A549 (cell line): ENCODE results near the gene ATP8A2. TPM values are rescaled to one million over a fixed set of nuclear protein-coding genes. Genes with fewer than 3 reads are reported as not detected.

Experiments
- ATAC-seq, 2 experiments: fragments of 200-7000 bp in 1 of 2; fragments of >200 bp in 1 of 2; cut with Nextera tagmentation in 1 of 2; cut with Tn5 transposase in 1 of 2; 3 replicates each; pipeline versions ENCODE4 v1.8.0 to v1.9.1; 2018 to 2020; ENCODE audit warnings: mild to moderate bottlenecking in 1 of 2, moderate library complexity in 1 of 2
- CTCF ChIA-PET: fragments of 300-600 bp; sonication (Branson Sonifier 250); formaldehyde crosslinking; extraction: SDS; loops from one replicate; lab custom pipeline; 2021; ENCODE audit warnings: antibody characterized with exemption, inconsistent platforms; lab: Yijun Ruan, JAX
- POLR2A ChIA-PET: fragments of 350-600 bp; formaldehyde crosslinking; extraction: SDS; loops from one replicate; lab custom pipeline; 2021; ENCODE audit warnings: antibody characterized with exemption, inconsistent platforms; lab: Yijun Ruan, JAX
- DNase-seq, 2 experiments: peaks; one replicate each; pipeline versions ENCODE4 v3.0.0 to v3.0.0-alpha.2; 2011 to 2016; ENCODE audit warnings: low read depth in 1 of 2, low spot score in 1 of 2
- FAIRE-seq: peaks from 2 replicates; lab custom pipeline; 2011; peaks lifted over from hg19 to GRCh38; lab: Jason Lieb, UNC
- H3K27ac ChIP-seq, 2 experiments: fragments of >200 bp; sonication (Bioruptor Twin); formaldehyde crosslinking; 3 replicates each; pipeline ENCODE4 v1.5.1; 2016 to 2017
- H3K4me1 ChIP-seq: fragments of >200 bp; sonication (Bioruptor Twin); formaldehyde crosslinking; 3 replicates; pipeline ENCODE4 v1.6.1; 2016
- H3K4me2 ChIP-seq: fragments of >200 bp; sonication (Bioruptor Twin); formaldehyde crosslinking; 3 replicates; pipeline ENCODE4 v1.6.1; 2016
- H3K4me3 ChIP-seq: fragments of >200 bp; sonication (Bioruptor Twin); formaldehyde crosslinking; 3 replicates; pipeline ENCODE4 v1.5.1; 2016
- H3K9me3 ChIP-seq: fragments of >200 bp; sonication (Bioruptor Twin); formaldehyde crosslinking; 3 replicates; pipeline ENCODE4 v1.6.1; 2016
- CBX2 ChIP-seq: fragments of 200-600 bp; sonication (generic); IDR thresholded peaks from 2 replicates; pipeline ENCODE4 v1.6.1; 2016; ENCODE audit warnings: low read depth, mild to moderate bottlenecking, borderline replicate concordance
- CHD4 ChIP-seq: fragments of 200-600 bp; sonication (generic); IDR thresholded peaks from 2 replicates; pipeline ENCODE4 v1.6.1; 2016; ENCODE audit warnings: antibody characterized with exemption, mild to moderate bottlenecking, borderline replicate concordance
- CTCF ChIP-seq: fragments of >200 bp; sonication (Bioruptor Twin); formaldehyde crosslinking; IDR thresholded peaks from 3 replicates; pipeline ENCODE4 v1.5.1; 2016
- FOSB ChIP-seq: fragments of 250-450 bp; sonication (Bioruptor Pico); IDR thresholded peaks from 2 replicates; pipeline ENCODE4 v1.5.0; 2020; ENCODE audit warnings: mild to moderate bottlenecking, moderate library complexity
- FOSL2 ChIP-seq, 2 experiments: fragments of 450-650 bp in 1 of 2; fragments of >200 bp in 1 of 2; sonication (Bioruptor Twin) in 1 of 2; formaldehyde crosslinking; IDR thresholded peaks; 2 replicates each; pipeline versions ENCODE4 v1.5.0 to v1.6.1; 2016 to 2020; ENCODE audit warnings: mild to moderate bottlenecking in 1 of 2, moderate library complexity in 1 of 2
- HEYL ChIP-seq: fragments of 250-450 bp; sonication (Bioruptor Pico); IDR thresholded peaks from 2 replicates; pipeline ENCODE4 v1.8.0; 2021; ENCODE audit warnings: mild to moderate bottlenecking, moderate library complexity
- HOXB5 ChIP-seq: fragments of 250-450 bp; sonication (Bioruptor Pico); IDR thresholded peaks from 2 replicates; pipeline ENCODE4 v1.5.0; 2020; ENCODE audit warnings: mild to moderate bottlenecking, moderate library complexity
- JUN ChIP-seq, 2 experiments: fragments of >200 bp; sonication (Bioruptor Twin); formaldehyde crosslinking; IDR thresholded peaks; 2 replicates in 1 of 2; 3 replicates in 1 of 2; pipeline ENCODE4 v1.6.1; 2016 to 2017
- MYC ChIP-seq: IDR thresholded peaks from 2 replicates; pipeline ENCODE4 v1.6.1; 2012; ENCODE audit warnings: mild to moderate bottlenecking, inconsistent platforms, low read length, improper control_type of control experiment, borderline replicate concordance
- NPAS2 ChIP-seq: fragments of 250-450 bp; sonication (Bioruptor Pico); IDR thresholded peaks from 2 replicates; pipeline ENCODE4 v1.8.0; 2022; ENCODE audit warnings: mild to moderate bottlenecking, moderate library complexity, borderline replicate concordance
- PBX3 ChIP-seq: IDR thresholded peaks from 2 replicates; pipeline ENCODE4 v1.6.1; 2012
- PHF8 ChIP-seq: fragments of 200-600 bp; sonication (generic); IDR thresholded peaks from 2 replicates; pipeline ENCODE4 v1.6.1; 2016; ENCODE audit warnings: low read depth, mild to moderate bottlenecking, antibody characterized with exemption, moderate library complexity, borderline replicate concordance
- RCOR1 ChIP-seq: fragments of 150-350 bp; IDR thresholded peaks from 2 replicates; pipeline ENCODE4 v1.6.1; 2014; ENCODE audit warnings: antibody characterized with exemption, low read length, low read depth
- RFX5 ChIP-seq: fragments of 450-650 bp; IDR thresholded peaks from 2 replicates; pipeline ENCODE4 v1.7.1; 2014; ENCODE audit warnings: antibody characterized with exemption, mild to moderate bottlenecking, moderate library complexity
- SMC3 ChIP-seq: fragments of >200 bp; sonication (Bioruptor Twin); formaldehyde crosslinking; IDR thresholded peaks from 3 replicates; pipeline ENCODE4 v1.6.1; 2018; ENCODE audit warnings: inconsistent platforms
- TP53 ChIP-seq: fragments of 250-450 bp; sonication (Bioruptor Pico); IDR thresholded peaks from 2 replicates; pipeline ENCODE4 v1.5.0; 2021; ENCODE audit warnings: mild to moderate bottlenecking, moderate library complexity
- ZFP36 ChIP-seq: fragments of 450-650 bp; IDR thresholded peaks from 2 replicates; pipeline ENCODE4 v1.6.1; 2014; ENCODE audit warnings: borderline replicate concordance; ENCODE audit not compliant: partially characterized antibody
- ZNF302 ChIP-seq: fragments of 250-450 bp; sonication (Bioruptor Pico); IDR thresholded peaks from 2 replicates; pipeline ENCODE4 v1.9.0; 2021; ENCODE audit warnings: inconsistent platforms, mild to moderate bottlenecking, moderate library complexity
- WGBS: methylation state at CpG from one replicate; pipeline ENCODE4 v1.1.6; 2017; ENCODE audit errors: missing lambda C conversion rate; 5-methylcytosine and 5-hydroxymethylcytosine counted together
- polyA plus RNA-seq, 4 experiments: library from polyadenylated mRNA; depleted of rRNA in 3 of 4; stranded (reverse); fragments of >200 nt; fragmentation: RNase III in 1 of 4; extraction: RNeasy Plus Mini Kit Qiagen cat#74134 plus additional on column Dnase treatment in 1 of 4; gene quantifications; 2 replicates in 3 of 4; 3 replicates in 1 of 4; pipeline ENCODE4 v1.2.3, GENCODE V29; 2011 to 2017
- TF ChIP-seq, protein P1 (sequence below): fragments of 150-350 bp; IDR thresholded peaks from 2 replicates; pipeline ENCODE4 v1.6.1; 2014; ENCODE audit warnings: low read depth, mild to moderate bottlenecking, low read length
- TF ChIP-seq, protein P2 (sequence below): fragments of 200-600 bp; sonication (generic); IDR thresholded peaks from 2 replicates; pipeline ENCODE4 v1.6.1; 2016; ENCODE audit warnings: antibody characterized with exemption, mild to moderate bottlenecking, moderate library complexity
- TF ChIP-seq, protein P3 (sequence below): fragments of >200 bp; sonication (Bioruptor Twin); formaldehyde crosslinking; IDR thresholded peaks from 3 replicates; pipeline ENCODE4 v1.6.1; 2016

Gene ATP8A2
- polyA plus RNA-seq, 2 of the 4 experiments (the other 2 are of a cell fraction): 0.03 TPM; not detected in 1

- H3K4me2 ChIP-seq: no peak overlapping the region
- POLR2A ChIA-PET: no interaction called here
- 46% methylated on average over 10 of the region's 10 CpGs for WGBS
- no peaks in the 10 kb centered on the region for H3K4me1 ChIP-seq
- no peak for FAIRE-seq
- TF ChIP-seq FOSL2 (IDR thresholded peaks at IDR 0.05) (no peak), FOSL2 (CRISPR knock-in tag; IDR thresholded peaks at IDR 0.05) (no peak), CTCF (no peak), PHF8 (no peak), TP53 (CRISPR knock-in tag) (no peak), PBX3 (no peak), HOXB5 (CRISPR knock-in tag) (no peak), RCOR1 (no peak), CHD4 (no peak), CBX2 (no peak)
- TF ChIP-seq, protein P1, sequence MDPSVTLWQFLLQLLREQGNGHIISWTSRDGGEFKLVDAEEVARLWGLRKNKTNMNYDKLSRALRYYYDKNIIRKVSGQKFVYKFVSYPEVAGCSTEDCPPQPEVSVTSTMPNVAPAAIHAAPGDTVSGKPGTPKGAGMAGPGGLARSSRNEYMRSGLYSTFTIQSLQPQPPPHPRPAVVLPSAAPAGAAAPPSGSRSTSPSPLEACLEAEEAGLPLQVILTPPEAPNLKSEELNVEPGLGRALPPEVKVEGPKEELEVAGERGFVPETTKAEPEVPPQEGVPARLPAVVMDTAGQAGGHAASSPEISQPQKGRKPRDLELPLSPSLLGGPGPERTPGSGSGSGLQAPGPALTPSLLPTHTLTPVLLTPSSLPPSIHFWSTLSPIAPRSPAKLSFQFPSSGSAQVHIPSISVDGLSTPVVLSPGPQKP: no peak
- TF ChIP-seq, all 56 proteins: peak for 0
- Histone ChIP-seq H3K27ac (no peak overlapping the region), H3K4me3 (no peak overlapping the region), H3K9me3 (no peaks in the 10 kb centered on the region)
- DNase-seq: no peak
- CTCF ChIA-PET: no interaction called here
- no peak for ATAC-seq
Observed at GRCh38 chr13:26015271-26016125, 643.7 kb downstream of the ATP8A2 start.

DNA sequence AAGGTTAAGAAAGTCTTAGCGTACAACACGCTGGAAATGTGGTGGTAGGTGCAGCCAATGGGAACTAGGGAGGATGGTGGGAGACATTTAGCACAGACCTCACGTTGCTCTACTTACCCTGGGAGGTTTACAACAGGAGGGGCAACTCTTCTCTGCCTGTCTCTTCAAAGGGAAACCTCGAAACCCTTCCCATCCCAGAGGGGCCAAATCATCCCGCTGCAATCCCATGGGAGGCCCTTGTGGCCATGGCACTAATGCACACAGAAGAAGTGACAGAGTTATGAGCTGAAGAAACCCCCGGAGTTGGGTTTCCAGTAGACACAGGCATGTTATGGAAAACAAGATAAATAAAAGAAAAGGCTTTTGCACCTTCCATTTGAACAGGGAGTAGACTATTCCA is 644.4 kb downstream of the ATP8A2 start:
- ChIA-PET POLR2A (no interaction called here), CTCF (no interaction called here)
- TF ChIP-seq, protein P2, sequence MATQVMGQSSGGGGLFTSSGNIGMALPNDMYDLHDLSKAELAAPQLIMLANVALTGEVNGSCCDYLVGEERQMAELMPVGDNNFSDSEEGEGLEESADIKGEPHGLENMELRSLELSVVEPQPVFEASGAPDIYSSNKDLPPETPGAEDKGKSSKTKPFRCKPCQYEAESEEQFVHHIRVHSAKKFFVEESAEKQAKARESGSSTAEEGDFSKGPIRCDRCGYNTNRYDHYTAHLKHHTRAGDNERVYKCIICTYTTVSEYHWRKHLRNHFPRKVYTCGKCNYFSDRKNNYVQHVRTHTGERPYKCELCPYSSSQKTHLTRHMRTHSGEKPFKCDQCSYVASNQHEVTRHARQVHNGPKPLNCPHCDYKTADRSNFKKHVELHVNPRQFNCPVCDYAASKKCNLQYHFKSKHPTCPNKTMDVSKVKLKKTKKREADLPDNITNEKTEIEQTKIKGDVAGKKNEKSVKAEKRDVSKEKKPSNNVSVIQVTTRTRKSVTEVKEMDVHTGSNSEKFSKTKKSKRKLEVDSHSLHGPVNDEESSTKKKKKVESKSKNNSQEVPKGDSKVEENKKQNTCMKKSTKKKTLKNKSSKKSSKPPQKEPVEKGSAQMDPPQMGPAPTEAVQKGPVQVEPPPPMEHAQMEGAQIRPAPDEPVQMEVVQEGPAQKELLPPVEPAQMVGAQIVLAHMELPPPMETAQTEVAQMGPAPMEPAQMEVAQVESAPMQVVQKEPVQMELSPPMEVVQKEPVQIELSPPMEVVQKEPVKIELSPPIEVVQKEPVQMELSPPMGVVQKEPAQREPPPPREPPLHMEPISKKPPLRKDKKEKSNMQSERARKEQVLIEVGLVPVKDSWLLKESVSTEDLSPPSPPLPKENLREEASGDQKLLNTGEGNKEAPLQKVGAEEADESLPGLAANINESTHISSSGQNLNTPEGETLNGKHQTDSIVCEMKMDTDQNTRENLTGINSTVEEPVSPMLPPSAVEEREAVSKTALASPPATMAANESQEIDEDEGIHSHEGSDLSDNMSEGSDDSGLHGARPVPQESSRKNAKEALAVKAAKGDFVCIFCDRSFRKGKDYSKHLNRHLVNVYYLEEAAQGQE: no peak
- TF ChIP-seq HEYL (CRISPR knock-in tag): no peak
- no peak for TF ChIP-seq RFX5
- no peak for TF ChIP-seq SMC3
- no peak for TF ChIP-seq ZFP36
- TF ChIP-seq MYC: no peak
- no peak for TF ChIP-seq FOSB (CRISPR knock-in tag)
- TF ChIP-seq, protein P3, sequence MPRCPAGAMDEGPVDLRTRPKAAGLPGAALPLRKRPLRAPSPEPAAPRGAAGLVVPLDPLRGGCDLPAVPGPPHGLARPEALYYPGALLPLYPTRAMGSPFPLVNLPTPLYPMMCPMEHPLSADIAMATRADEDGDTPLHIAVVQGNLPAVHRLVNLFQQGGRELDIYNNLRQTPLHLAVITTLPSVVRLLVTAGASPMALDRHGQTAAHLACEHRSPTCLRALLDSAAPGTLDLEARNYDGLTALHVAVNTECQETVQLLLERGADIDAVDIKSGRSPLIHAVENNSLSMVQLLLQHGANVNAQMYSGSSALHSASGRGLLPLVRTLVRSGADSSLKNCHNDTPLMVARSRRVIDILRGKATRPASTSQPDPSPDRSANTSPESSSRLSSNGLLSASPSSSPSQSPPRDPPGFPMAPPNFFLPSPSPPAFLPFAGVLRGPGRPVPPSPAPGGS: no peak
- no peak for TF ChIP-seq NPAS2 (CRISPR knock-in tag)
- TF ChIP-seq ZNF302 (CRISPR knock-in tag): no peak
- TF ChIP-seq CBX2: no peak
- no peak for TF ChIP-seq JUN (IDR thresholded peaks at IDR 0.05)
- no peak for FAIRE-seq
- no peaks in the 10 kb centered on the region for H3K4me1 ChIP-seq
- no peak overlapping the region for H3K4me2 ChIP-seq
- no peak for ATAC-seq
- no peak for DNase-seq
- no peaks in the 10 kb centered on the region for H3K9me3 ChIP-seq
- 44% methylated on average over 3 of the region's 6 CpGs for WGBS
- H3K4me3 ChIP-seq: no peak overlapping the region
- no peak overlapping the region for H3K27ac ChIP-seq
